OCI-LY1 (cell line): Measurements from ENCODE around the gene MIAT.
A peak's percentile ranks its signal among the peaks of the same experiment; 100 is the strongest.
"Not testable (repeated sequence)": the region's sequence is repeated elsewhere in the genome, so short reads cannot be mapped to it uniquely, and the experiment has no call there.

Experiments used
- H2AFZ ChIP-seq: fragments of 200-600 bp; sonication (generic), shearing (Covaris generic); 2 replicates; pipeline ENCODE4 v1.6.0; 2014; ENCODE audit warnings: antibody characterized with exemption, mild to moderate bottlenecking, low read length
- H3F3A ChIP-seq: fragments of 200-600 bp; sonication (generic), shearing (Covaris generic); 2 replicates; pipeline ENCODE4 v1.6.0; 2014; ENCODE audit warnings: mild to moderate bottlenecking, antibody characterized with exemption, low read length, moderate library complexity; ENCODE audit not compliant: insufficient read depth
- H3K27ac ChIP-seq: fragments of 200-600 bp; sonication (generic); 2 replicates; pipeline ENCODE4 v1.5.1; 2014; ENCODE audit warnings: low read length, mixed run types, mild to moderate bottlenecking, low read depth; ENCODE audit not compliant: poor library complexity, severe bottlenecking
- H3K27me3 ChIP-seq: fragments of 200-600 bp; sonication (generic); 2 replicates; pipeline ENCODE4 v1.6.0; 2014; ENCODE audit warnings: antibody characterized with exemption, mild to moderate bottlenecking, low read length, moderate library complexity; ENCODE audit not compliant: insufficient read depth
- H3K36me3 ChIP-seq: fragments of 200-600 bp; sonication (generic); 2 replicates; pipeline ENCODE4 v1.6.1; 2014; ENCODE audit warnings: mild to moderate bottlenecking, antibody characterized with exemption, low read length, moderate library complexity, mixed read lengths; ENCODE audit not compliant: insufficient read depth
- H3K4me1 ChIP-seq: fragments of 200-600 bp; sonication (generic); 2 replicates; pipeline ENCODE4 v1.5.1; 2014; ENCODE audit warnings: mild to moderate bottlenecking, low read length, moderate library complexity; ENCODE audit not compliant: insufficient read depth, severe bottlenecking
- H3K4me2 ChIP-seq: fragments of 200-600 bp; sonication (generic), shearing (Covaris generic); 2 replicates; pipeline ENCODE4 v1.6.1; 2014; ENCODE audit warnings: low read length
- H3K4me3 ChIP-seq: fragments of 200-600 bp; sonication (generic); 2 replicates; pipeline ENCODE4 v1.5.1; 2014; ENCODE audit warnings: low read length, low read depth, mild to moderate bottlenecking, mixed read lengths; ENCODE audit not compliant: poor library complexity, severe bottlenecking
- H3K79me2 ChIP-seq: fragments of 200-600 bp; shearing (Covaris generic); 2 replicates; pipeline ENCODE4 v1.6.1; 2016; ENCODE audit warnings: mixed run types, low read length, mixed read lengths; ENCODE audit not compliant: insufficient read depth
- H3K9ac ChIP-seq: fragments of 200-600 bp; sonication (generic), shearing (Covaris generic); 2 replicates; pipeline ENCODE4 v1.6.1; 2014; ENCODE audit warnings: mild to moderate bottlenecking, low read length, mixed read lengths
- H3K9me2 ChIP-seq: fragments of 200-600 bp; sonication (generic), shearing (Covaris generic); 2 replicates; pipeline ENCODE4 v1.6.1; 2014; ENCODE audit warnings: low read depth, mild to moderate bottlenecking, low read length, mixed read lengths
- H3K9me3 ChIP-seq: fragments of 200-600 bp; shearing (Covaris generic); 2 replicates; pipeline ENCODE4 v1.6.1; 2014; ENCODE audit warnings: low read length, mixed read lengths
- H4K20me1 ChIP-seq: fragments of 200-600 bp; sonication (generic), shearing (Covaris generic); 2 replicates; pipeline ENCODE4 v1.6.0; 2016; ENCODE audit warnings: mild to moderate bottlenecking, low read length; ENCODE audit not compliant: insufficient read depth
- CTCF ChIP-seq: fragments of 200-600 bp; sonication (generic), shearing (Covaris generic); IDR thresholded peaks from 2 replicates; pipeline ENCODE4 v1.5.1; 2017; ENCODE audit warnings: mild to moderate bottlenecking, antibody characterized with exemption, low read length, moderate library complexity, mixed read lengths
- EZH2 ChIP-seq: fragments of 200-600 bp; sonication (generic), shearing (Covaris generic); IDR thresholded peaks from 2 replicates; pipeline ENCODE4 v1.8.0; 2017; ENCODE audit warnings: borderline replicate concordance, mixed run types, mild to moderate bottlenecking, antibody characterized with exemption, low read length, moderate library complexity, mixed read lengths

MIAT gene

GRCh38 chr22:26610072-26610958, 47.1 kb upstream of the MIAT start:
- no peak overlapping the region for H3K27ac ChIP-seq
- H3K27me3 ChIP-seq: no peaks in the 10 kb centered on the region
- H3K4me1 ChIP-seq: peaks cover 29% of the 10 kb centered on the region
- H3K4me3 ChIP-seq: no peak overlapping the region
- H3F3A ChIP-seq: no peaks in the 10 kb centered on the region
- no peaks in the 10 kb centered on the region for H3K9me2 ChIP-seq
- H3K9me3 ChIP-seq: no peaks in the 10 kb centered on the region
- no peaks in the 10 kb centered on the region for H3K79me2 ChIP-seq
- no peak for TF ChIP-seq EZH2
- TF ChIP-seq CTCF: no peak
- no peaks in the 10 kb centered on the region for H4K20me1 ChIP-seq
- no peak overlapping the region for H3K9ac ChIP-seq
- H3K4me2 ChIP-seq: peak overlapping the region; percentile 10; the same call in 1 of the 2 replicates
- no peak overlapping the region for H2AFZ ChIP-seq
- H3K36me3 ChIP-seq: no peaks in the 10 kb centered on the region

GRCh38 chr22:26610996-26611395, 46.4 kb upstream of the MIAT start:
- Histone ChIP-seq H3K79me2 (no peaks in the 10 kb centered on the region), H3K9me2 (no peaks in the 10 kb centered on the region), H3K4me1 (peaks cover 36% of the 10 kb centered on the region), H4K20me1 (no peaks in the 10 kb centered on the region), H3K4me3 (no peak overlapping the region), H3K9me3 (no peaks in the 10 kb centered on the region), H3K27ac (no peak overlapping the region), H3K36me3 (no peaks in the 10 kb centered on the region), H3K27me3 (no peaks in the 10 kb centered on the region), H3F3A (no peaks in the 10 kb centered on the region), H3K4me2 (no peak overlapping the region), H3K9ac (no peak overlapping the region), H2AFZ (no peak overlapping the region)
- TF ChIP-seq CTCF: no peak
- no peak for TF ChIP-seq EZH2

GRCh38 chr22:26612652-26613051, 44.7 kb upstream of the MIAT start:
- Histone ChIP-seq H3K27ac (no peak overlapping the region), H3K27me3 (no peaks in the 10 kb centered on the region), H3K4me1 (peaks cover 39% of the 10 kb centered on the region), H3K4me3 (no peak overlapping the region), H3K9me2 (no peaks in the 10 kb centered on the region), H3K9me3 (no peaks in the 10 kb centered on the region), H3K9ac (no peak overlapping the region), H4K20me1 (no peaks in the 10 kb centered on the region), H2AFZ (no peak overlapping the region), H3K4me2 (no peak overlapping the region), H3F3A (no peaks in the 10 kb centered on the region), H3K36me3 (no peaks in the 10 kb centered on the region), H3K79me2 (no peaks in the 10 kb centered on the region)
- no peak for TF ChIP-seq CTCF
- no peak for TF ChIP-seq EZH2

- H2AFZ ChIP-seq, H3K9me3 ChIP-seq, H3K9me2 ChIP-seq, H4K20me1 ChIP-seq, H3K27me3 ChIP-seq, H3K4me2 ChIP-seq, H3K27ac ChIP-seq, H3K36me3 ChIP-seq, H3K4me3 ChIP-seq, H3K9ac ChIP-seq, H3K79me2 ChIP-seq, H3F3A ChIP-seq: not testable (repeated sequence)
- H3K4me1 ChIP-seq: peaks cover 36% of the 10 kb centered on the region
Observed at GRCh38 chr22:26613753-26614152, 43.6 kb upstream of the MIAT start.
